Measurements from ENCODE around the gene MAP2K5.

The MAP2K5 gene

DNA sequence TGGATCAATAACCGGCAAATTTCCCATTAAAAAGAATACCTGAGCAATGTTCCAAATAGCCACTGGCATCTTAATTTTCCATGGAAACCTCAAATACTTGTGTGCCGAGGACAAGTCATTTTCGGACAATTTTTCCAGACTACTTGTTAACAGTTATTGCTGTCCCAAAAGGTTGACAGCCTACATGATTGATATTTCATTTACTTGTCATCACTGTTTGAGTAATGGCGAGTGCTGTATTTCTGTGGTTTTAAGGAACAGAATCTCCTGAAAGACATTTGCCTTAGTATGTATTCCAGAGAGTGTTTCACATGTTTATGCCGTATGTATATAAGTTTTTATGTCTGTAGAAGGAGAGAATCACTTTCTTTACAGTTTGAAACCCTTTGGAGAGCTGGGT, 36.7 kb downstream of the MAP2K5 start:
- no peak overlapping the region for H3K27ac ChIP-seq (ENCODE audit: low read length)
- no peak overlapping the region for H2AFZ ChIP-seq (ENCODE audit: low read depth, low read length)
- H3K36me3 ChIP-seq (replicated peaks; ENCODE audit: low read depth, low read length): no peaks in the 10 kb centered on the region
- TF ChIP-seq EZH2phosphoT487 (IDR thresholded peaks at IDR 0.05; ENCODE audit: low read depth): no peak
- TF ChIP-seq, protein P1, sequence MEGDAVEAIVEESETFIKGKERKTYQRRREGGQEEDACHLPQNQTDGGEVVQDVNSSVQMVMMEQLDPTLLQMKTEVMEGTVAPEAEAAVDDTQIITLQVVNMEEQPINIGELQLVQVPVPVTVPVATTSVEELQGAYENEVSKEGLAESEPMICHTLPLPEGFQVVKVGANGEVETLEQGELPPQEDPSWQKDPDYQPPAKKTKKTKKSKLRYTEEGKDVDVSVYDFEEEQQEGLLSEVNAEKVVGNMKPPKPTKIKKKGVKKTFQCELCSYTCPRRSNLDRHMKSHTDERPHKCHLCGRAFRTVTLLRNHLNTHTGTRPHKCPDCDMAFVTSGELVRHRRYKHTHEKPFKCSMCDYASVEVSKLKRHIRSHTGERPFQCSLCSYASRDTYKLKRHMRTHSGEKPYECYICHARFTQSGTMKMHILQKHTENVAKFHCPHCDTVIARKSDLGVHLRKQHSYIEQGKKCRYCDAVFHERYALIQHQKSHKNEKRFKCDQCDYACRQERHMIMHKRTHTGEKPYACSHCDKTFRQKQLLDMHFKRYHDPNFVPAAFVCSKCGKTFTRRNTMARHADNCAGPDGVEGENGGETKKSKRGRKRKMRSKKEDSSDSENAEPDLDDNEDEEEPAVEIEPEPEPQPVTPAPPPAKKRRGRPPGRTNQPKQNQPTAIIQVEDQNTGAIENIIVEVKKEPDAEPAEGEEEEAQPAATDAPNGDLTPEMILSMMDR (IDR thresholded peaks at IDR 0.05; ENCODE audit: low read depth, low read length): no peak
- no peaks in the 10 kb centered on the region for H3K9me3 ChIP-seq (ENCODE audit: insufficient read depth, low read length)
- no peak overlapping the region for H3K4me3 ChIP-seq (ENCODE audit: low read length)
- H3K9ac ChIP-seq (ENCODE audit: low read length): no peak overlapping the region
- H3K4me2 ChIP-seq (ENCODE audit: low read length): no peak overlapping the region
- H3K27me3 ChIP-seq (ENCODE audit: low read depth, low read length): no peaks in the 10 kb centered on the region
- H3K79me2 ChIP-seq (ENCODE audit: low read length): no peaks in the 10 kb centered on the region
- no peaks in the 10 kb centered on the region for H3K4me1 ChIP-seq (ENCODE audit: low read length)
- H4K20me1 ChIP-seq (ENCODE audit: insufficient read depth, low read length): no peaks in the 10 kb centered on the region

DNA sequence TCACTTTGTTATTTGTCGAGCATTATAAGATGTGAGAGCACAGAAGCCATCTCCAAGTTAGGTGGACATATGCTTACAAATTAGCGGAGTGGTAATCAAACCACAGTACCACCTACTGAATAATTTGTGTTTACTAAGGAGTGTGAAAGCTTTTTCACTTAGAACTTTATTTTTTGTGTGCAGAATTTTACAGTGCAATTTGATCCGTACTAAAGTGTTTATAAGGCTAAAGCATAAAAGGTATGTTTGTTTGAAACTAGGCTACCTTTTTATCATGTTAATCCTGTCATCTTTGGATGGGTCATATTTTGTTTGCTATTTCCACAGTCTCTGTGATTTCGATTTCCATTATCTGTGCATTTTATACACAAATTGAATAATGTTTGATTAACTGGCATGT, 37.5 kb downstream of the MAP2K5 start:
- no peaks in the 10 kb centered on the region for H3K79me2 ChIP-seq (ENCODE audit: low read length)
- no peak overlapping the region for H3K9ac ChIP-seq (ENCODE audit: low read length)
- no peak overlapping the region for H3K4me2 ChIP-seq (ENCODE audit: low read length)
- no peaks in the 10 kb centered on the region for H3K36me3 ChIP-seq (replicated peaks; ENCODE audit: low read depth, low read length)
- H3K27ac ChIP-seq (ENCODE audit: low read length): no peak overlapping the region
- no peaks in the 10 kb centered on the region for H4K20me1 ChIP-seq (ENCODE audit: insufficient read depth, low read length)
- no peak overlapping the region for H3K4me3 ChIP-seq (ENCODE audit: low read length)
- no peak overlapping the region for H2AFZ ChIP-seq (ENCODE audit: low read depth, low read length)
- H3K27me3 ChIP-seq (ENCODE audit: low read depth, low read length): no peaks in the 10 kb centered on the region
- H3K9me3 ChIP-seq (ENCODE audit: insufficient read depth, low read length): no peaks in the 10 kb centered on the region
- no peaks in the 10 kb centered on the region for H3K4me1 ChIP-seq (ENCODE audit: low read length)
- TF ChIP-seq, protein P1 (IDR thresholded peaks at IDR 0.05; ENCODE audit: low read depth, low read length): no peak
- no peak for TF ChIP-seq EZH2phosphoT487 (IDR thresholded peaks at IDR 0.05; ENCODE audit: low read depth)

DNA sequence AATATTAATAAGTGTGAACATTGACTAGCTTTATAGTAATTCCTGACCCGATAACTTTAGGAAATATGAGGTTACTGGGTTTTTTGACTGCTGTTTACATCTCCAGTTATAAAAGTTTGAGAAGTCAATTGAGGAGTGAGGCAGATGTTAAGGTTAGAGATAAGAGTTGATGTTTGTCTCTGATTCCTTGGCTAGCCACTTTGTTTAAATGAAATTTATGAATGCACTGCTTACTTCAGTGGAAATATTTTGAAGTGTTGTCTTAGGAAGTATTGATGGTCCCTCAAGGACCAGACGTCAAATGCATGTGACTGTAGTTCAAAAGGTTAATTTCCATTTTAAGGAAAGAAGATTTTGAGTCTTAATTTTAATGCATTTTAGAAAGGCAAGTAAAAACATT, 41.7 kb downstream of the MAP2K5 start:
- no peaks in the 10 kb centered on the region for H3K27me3 ChIP-seq (ENCODE audit: low read depth, low read length)
- H3K36me3 ChIP-seq (replicated peaks; ENCODE audit: low read depth, low read length): no peaks in the 10 kb centered on the region
- no peak overlapping the region for H3K27ac ChIP-seq (ENCODE audit: low read length)
- no peak overlapping the region for H3K4me2 ChIP-seq (ENCODE audit: low read length)
- H3K9me3 ChIP-seq (ENCODE audit: insufficient read depth, low read length): no peaks in the 10 kb centered on the region
- TF ChIP-seq, protein P1 (IDR thresholded peaks at IDR 0.05; ENCODE audit: low read depth, low read length): no peak
- TF ChIP-seq EZH2phosphoT487 (IDR thresholded peaks at IDR 0.05; ENCODE audit: low read depth): no peak
- H3K4me3 ChIP-seq (ENCODE audit: low read length): no peak overlapping the region
- no peaks in the 10 kb centered on the region for H3K4me1 ChIP-seq (ENCODE audit: low read length)
- no peak overlapping the region for H2AFZ ChIP-seq (ENCODE audit: low read depth, low read length)
- H3K79me2 ChIP-seq (ENCODE audit: low read length): no peaks in the 10 kb centered on the region
- no peak overlapping the region for H3K9ac ChIP-seq (ENCODE audit: low read length)
- no peaks in the 10 kb centered on the region for H4K20me1 ChIP-seq (ENCODE audit: insufficient read depth, low read length)

DNA sequence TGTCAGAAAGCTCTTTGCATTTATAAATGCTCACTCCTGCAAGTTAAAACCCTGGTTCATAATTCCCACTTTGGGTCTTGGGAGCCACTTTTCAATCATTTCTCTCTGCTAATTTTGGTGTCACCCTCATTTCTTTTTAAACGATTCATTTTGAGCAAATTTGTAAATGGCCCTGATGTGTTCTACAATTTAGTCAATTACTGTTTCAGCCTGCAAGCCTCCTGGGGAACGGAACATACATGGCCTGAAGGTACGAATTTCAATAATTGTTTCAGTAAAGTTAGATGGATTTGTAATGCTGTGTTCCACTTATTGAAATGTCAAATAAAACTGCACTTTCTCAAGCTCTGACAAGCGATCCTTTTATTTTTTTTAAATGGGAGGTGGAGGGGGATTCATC, 43.2 kb downstream of the MAP2K5 start:
- no peaks in the 10 kb centered on the region for H3K36me3 ChIP-seq (replicated peaks; ENCODE audit: low read depth, low read length)
- no peak overlapping the region for H3K4me3 ChIP-seq (ENCODE audit: low read length)
- no peaks in the 10 kb centered on the region for H3K79me2 ChIP-seq (ENCODE audit: low read length)
- H2AFZ ChIP-seq (ENCODE audit: low read depth, low read length): no peak overlapping the region
- H3K9ac ChIP-seq (ENCODE audit: low read length): no peak overlapping the region
- H3K4me1 ChIP-seq (ENCODE audit: low read length): no peaks in the 10 kb centered on the region
- H3K27me3 ChIP-seq (ENCODE audit: low read depth, low read length): no peaks in the 10 kb centered on the region
- TF ChIP-seq, protein P1 (IDR thresholded peaks at IDR 0.05; ENCODE audit: low read depth, low read length): no peak
- no peak for TF ChIP-seq EZH2phosphoT487 (IDR thresholded peaks at IDR 0.05; ENCODE audit: low read depth)
- no peaks in the 10 kb centered on the region for H3K9me3 ChIP-seq (ENCODE audit: insufficient read depth, low read length)
- H3K27ac ChIP-seq (ENCODE audit: low read length): no peak overlapping the region
- no peaks in the 10 kb centered on the region for H4K20me1 ChIP-seq (ENCODE audit: insufficient read depth, low read length)
- H3K4me2 ChIP-seq (ENCODE audit: low read length): no peak overlapping the region

All from OCI-LY3 (cell line).